ENCODE data around the gene DCPS. TPM values are rescaled to one million over a fixed set of nuclear protein-coding genes. Genes with fewer than 3 reads are reported as not detected.

DCPS gene
- total RNA-seq, 1 donor from 2014 or later = 18.6 TPM

DNA sequence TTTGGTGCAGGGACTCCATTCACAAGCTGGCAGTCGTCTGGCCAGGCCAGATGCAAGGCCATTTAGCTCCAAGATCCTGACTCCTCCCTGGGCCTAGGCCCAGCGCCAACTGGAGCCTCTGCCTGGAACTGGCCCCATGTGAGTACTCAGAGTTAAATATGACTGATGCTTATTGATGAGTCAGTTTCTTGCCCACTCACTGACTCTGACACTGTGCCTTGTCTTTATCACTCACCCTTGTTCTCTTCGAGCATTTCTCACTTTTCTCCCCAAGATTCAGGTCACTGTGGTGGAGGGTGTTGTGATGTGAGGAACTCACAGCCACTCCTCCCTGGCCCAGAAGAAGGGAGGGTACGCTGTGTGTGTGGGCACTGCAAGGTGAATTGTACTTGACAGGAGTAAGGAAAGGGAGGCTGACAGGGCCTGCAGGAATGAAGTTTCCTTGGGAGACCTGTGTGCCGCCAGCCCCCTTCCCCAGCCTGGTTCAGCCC lies 28.4 kb downstream of the DCPS start:
- Histone ChIP-seq H3K4me2 (no peak overlapping the region), H3K27me3 (no peaks in the 10 kb centered on the region), H3K36me3 (no peaks in the 10 kb centered on the region), H2AFZ (replicated peaks) (no peak overlapping the region), H3K4me1 (peaks cover 7% of the 10 kb centered on the region), H3K4me3 (no peak overlapping the region), H3F3A (ENCODE audit: low read depth) (no peaks in the 10 kb centered on the region), H3K9ac (no peak overlapping the region), H3K27ac (no peak overlapping the region), H3K9me3 (ENCODE audit: low read depth) (no peaks in the 10 kb centered on the region), H3K79me2 (ENCODE audit: low read depth) (no peaks in the 10 kb centered on the region), H4K20me1 (ENCODE audit: low read depth) (no peaks in the 10 kb centered on the region)
- Mint-ChIP-seq H3K4me1 (peaks cover 25% of the 10 kb centered on the region), H3K9me3 (no peaks in the 10 kb centered on the region), H3K4me3 (no peak overlapping the region), H3K27ac (peak overlapping the region; percentile 65), H3K36me3 (peaks cover 6% of the 10 kb centered on the region), H3K27me3 (ENCODE audit: insufficient read depth, low read depth) (peaks cover 6% of the 10 kb centered on the region)
- TF ChIP-seq EZH2phosphoT487 (IDR thresholded peaks at IDR 0.05) (no peak), EZH2 (IDR thresholded peaks at IDR 0.05) (no peak), CTCF (IDR thresholded peaks at IDR 0.05) (no peak)
- DNase-seq (ENCODE audit: low spot score) = no peak

GRCh38 chr11:126333142-126333541 lies 29.3 kb downstream of the DCPS start:
- TF ChIP-seq CTCF (IDR thresholded peaks at IDR 0.05) (no peak), EZH2 (IDR thresholded peaks at IDR 0.05) (no peak), EZH2phosphoT487 (IDR thresholded peaks at IDR 0.05) (no peak)
- H3K27ac ChIP-seq = no peak overlapping the region
- H3K27me3 ChIP-seq = no peaks in the 10 kb centered on the region
- no peaks in the 10 kb centered on the region for H3K79me2 ChIP-seq (ENCODE audit: low read depth)
- no peak overlapping the region for H3K4me2 ChIP-seq
- H3K9me3 ChIP-seq (ENCODE audit: low read depth) = no peaks in the 10 kb centered on the region
- H3F3A ChIP-seq (ENCODE audit: low read depth) = no peaks in the 10 kb centered on the region
- Mint-ChIP-seq H3K36me3 (peaks cover 4% of the 10 kb centered on the region), H3K9me3 (no peaks in the 10 kb centered on the region), H3K27me3 (ENCODE audit: insufficient read depth, low read depth) (peaks cover 6% of the 10 kb centered on the region), H3K4me3 (no peak overlapping the region), H3K4me1 (peaks cover 19% of the 10 kb centered on the region), H3K27ac (peak overlapping the region; percentile 17)
- H3K36me3 ChIP-seq = no peaks in the 10 kb centered on the region
- no peaks in the 10 kb centered on the region for H4K20me1 ChIP-seq (ENCODE audit: low read depth)
- H3K9ac ChIP-seq = no peak overlapping the region
- H3K4me3 ChIP-seq = no peak overlapping the region
- DNase-seq (ENCODE audit: low spot score) = no peak
- peaks cover 7% of the 10 kb centered on the region for H3K4me1 ChIP-seq
- H2AFZ ChIP-seq (replicated peaks) = no peak overlapping the region

DNA sequence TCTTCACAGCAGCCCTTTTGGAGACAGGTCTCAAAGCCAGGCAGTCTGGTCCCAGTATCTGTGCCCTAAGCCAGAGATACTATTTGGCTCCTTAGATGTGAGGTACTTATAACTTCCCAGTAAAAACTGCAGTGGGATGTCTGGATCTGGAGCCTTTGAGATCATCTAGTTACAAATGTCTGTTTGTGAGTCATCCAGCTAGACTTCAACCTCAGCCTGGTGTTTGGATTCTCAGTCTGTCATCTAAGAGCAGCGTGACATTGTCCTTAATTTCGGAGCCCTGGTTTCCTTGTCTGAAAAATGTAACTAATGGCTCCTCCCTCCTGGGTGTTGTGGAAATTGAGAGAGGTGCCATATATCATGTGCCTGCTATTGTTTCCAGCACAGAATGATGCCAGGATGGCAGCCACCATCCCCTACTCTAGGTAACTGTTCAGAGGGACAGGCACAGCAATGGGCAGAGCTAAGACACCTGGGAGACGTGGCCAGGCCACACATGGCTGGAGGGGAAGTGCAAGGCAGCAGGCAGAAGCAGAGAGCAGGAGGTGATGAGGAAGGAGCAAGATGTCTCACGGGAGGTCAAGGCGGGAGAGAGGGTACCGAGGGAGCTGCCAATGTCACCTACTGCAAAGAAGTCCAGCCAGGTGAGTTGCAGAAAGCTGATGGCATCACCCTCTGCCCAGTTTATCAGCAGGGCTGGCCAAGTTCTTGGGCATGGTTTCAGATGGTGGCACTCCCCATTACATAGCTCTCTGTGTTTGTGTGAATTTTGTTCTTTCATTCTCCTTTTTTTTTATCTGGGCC lies 31.0 kb downstream of the DCPS start:
- Mint-ChIP-seq H3K27me3 (ENCODE audit: insufficient read depth, low read depth) (peaks cover 8% of the 10 kb centered on the region), H3K36me3 (peaks cover 6% of the 10 kb centered on the region), H3K4me3 (no peak overlapping the region), H3K9me3 (no peaks in the 10 kb centered on the region), H3K4me1 (peaks cover 17% of the 10 kb centered on the region), H3K27ac (no peak overlapping the region)
- DNase-seq (ENCODE audit: low spot score) = no peak
- Histone ChIP-seq H4K20me1 (ENCODE audit: low read depth) (peaks cover 11% of the 10 kb centered on the region), H3K27me3 (no peaks in the 10 kb centered on the region), H2AFZ (replicated peaks) (no peak overlapping the region), H3K9ac (no peak overlapping the region), H3K4me3 (no peak overlapping the region), H3K36me3 (no peaks in the 10 kb centered on the region), H3K4me2 (no peak overlapping the region), H3F3A (ENCODE audit: low read depth) (peaks cover 3% of the 10 kb centered on the region), H3K9me3 (ENCODE audit: low read depth) (no peaks in the 10 kb centered on the region), H3K27ac (no peak overlapping the region), H3K79me2 (ENCODE audit: low read depth) (no peaks in the 10 kb centered on the region), H3K4me1 (peaks cover 12% of the 10 kb centered on the region)
- TF ChIP-seq CTCF (IDR thresholded peaks at IDR 0.05) (no peak), EZH2 (IDR thresholded peaks at IDR 0.05) (no peak), EZH2phosphoT487 (IDR thresholded peaks at IDR 0.05) (no peak)
